SK-N-SH (cell line): Measurements from ENCODE around the gene YIPF5. TPM values are rescaled to one million over a fixed set of nuclear protein-coding genes. Genes with fewer than 3 reads are reported as not detected.

Experiments used
- CTCF ChIA-PET: fragments of 300-600, 350-600 bp; formaldehyde crosslinking; extraction: SDS; loops from one replicate; lab custom pipeline; 2021; lab: Yijun Ruan, JAX
- POLR2A ChIA-PET: fragments of 350-600 bp; sonication (Branson Sonifier 250); formaldehyde crosslinking; extraction: SDS; loops from one replicate; lab custom pipeline; 2020; ENCODE audit warnings: antibody characterized with exemption, inconsistent platforms; lab: Yijun Ruan, JAX
- DNase-seq: peaks from one replicate; pipeline ENCODE4 v3.0.0; 2012
- H2AFZ ChIP-seq: fragments of 200-600 bp; sonication (generic); 2 replicates; pipeline ENCODE4 v1.8.1; 2016; ENCODE audit warnings: antibody characterized with exemption, mild to moderate bottlenecking, low read depth
- H3F3A ChIP-seq: fragments of 200-600 bp; sonication (generic); replicated peaks from 2 replicates; pipeline ENCODE3; 2016; ENCODE audit warnings: antibody characterized with exemption, mild to moderate bottlenecking; ENCODE audit not compliant: insufficient read depth
- H3K27ac ChIP-seq, 2 experiments: fragments of 200-500 bp in 1 of 2; fragments of 200-600 bp in 1 of 2; sonication (Bioruptor generic) in 1 of 2; sonication (generic), shearing (Covaris generic) in 1 of 2; 2 replicates each; pipeline versions ENCODE4 v1.5.1 to v1.6.1; 2014 to 2016; ENCODE audit warnings: low read depth in 2 of 2, inconsistent platforms in 1 of 2, low read length in 1 of 2, mild to moderate bottlenecking in 1 of 2, mixed read lengths in 1 of 2
- H3K27me3 ChIP-seq: fragments of 200-600 bp; sonication (generic), shearing (Covaris generic); 2 replicates; pipeline ENCODE4 v1.6.1; 2016; ENCODE audit warnings: mixed run types; ENCODE audit not compliant: insufficient read depth
- H3K36me3 ChIP-seq, 2 experiments: fragments of 200-500 bp in 1 of 2; fragments of 200-600 bp in 1 of 2; sonication (Bioruptor generic) in 1 of 2; sonication (generic) in 1 of 2; replicated peaks in 1 of 2; 2 replicates each; pipeline versions ENCODE3 to v1.5.1; 2014 to 2016; ENCODE audit warnings: low read length in 1 of 2, mild to moderate bottlenecking in 1 of 2; ENCODE audit not compliant: insufficient read depth in 2 of 2, control insufficient read depth in 1 of 2
- H3K4me1 ChIP-seq, 2 experiments: fragments of 200-500 bp in 1 of 2; fragments of 200-600 bp in 1 of 2; sonication (Bioruptor generic) in 1 of 2; sonication (generic), shearing (Covaris generic) in 1 of 2; 2 replicates each; pipeline versions ENCODE4 v1.5.1 to v1.6.1; 2014 to 2016; ENCODE audit warnings: low read depth in 1 of 2, low read length in 1 of 2, mixed run types in 1 of 2; ENCODE audit not compliant: insufficient read depth in 2 of 2, control insufficient read depth in 1 of 2
- H3K4me2 ChIP-seq: fragments of 200-600 bp; sonication (generic), shearing (Covaris generic); 2 replicates; pipeline ENCODE4 v1.6.1; 2017; ENCODE audit warnings: mixed run types
- H3K4me3 ChIP-seq, 2 experiments: fragments of 200-500 bp in 1 of 2; fragments of 200-600 bp in 1 of 2; sonication (Bioruptor generic) in 1 of 2; sonication (generic), shearing (Covaris generic) in 1 of 2; 2 replicates each; pipeline versions ENCODE4 v1.5.1 to v1.8.1; 2014 to 2016; ENCODE audit warnings: low read depth in 2 of 2, inconsistent platforms in 1 of 2, low read length in 1 of 2, mild to moderate bottlenecking in 1 of 2, mixed read lengths in 1 of 2, moderate library complexity in 1 of 2
- H3K79me2 ChIP-seq: fragments of 200-600 bp; sonication (generic); 2 replicates; pipeline ENCODE4 v1.8.1; 2017; ENCODE audit warnings: mild to moderate bottlenecking; ENCODE audit not compliant: insufficient read depth
- H3K9ac ChIP-seq: fragments of 200-600 bp; sonication (generic); 2 replicates; pipeline ENCODE4 v1.6.1; 2017; ENCODE audit warnings: mixed run types
- H3K9me2 ChIP-seq: fragments of 200-600 bp; sonication (generic); 2 replicates; pipeline ENCODE4 v1.6.1; 2017; ENCODE audit warnings: mixed run types
- H3K9me3 ChIP-seq: fragments of 200-600 bp; sonication (generic); 2 replicates; pipeline ENCODE4 v1.6.1; 2017; ENCODE audit warnings: mixed run types, mild to moderate bottlenecking, moderate library complexity
- H4K20me1 ChIP-seq: fragments of 200-600 bp; sonication (generic); 2 replicates; pipeline ENCODE4 v1.6.1; 2017; ENCODE audit warnings: mild to moderate bottlenecking, mixed run types; ENCODE audit not compliant: insufficient read depth
- CHD2 ChIP-seq: fragments of 150-350 bp; IDR thresholded peaks from 2 replicates; pipeline ENCODE4 v1.6.1; 2018; ENCODE audit warnings: low read length; ENCODE audit not compliant: partially characterized antibody
- ELF1 ChIP-seq: IDR thresholded peaks from 2 replicates; pipeline ENCODE4 v1.4.0; 2012
- FOSL2 ChIP-seq: IDR thresholded peaks from 2 replicates; pipeline ENCODE4 v1.4.0; 2012; ENCODE audit warnings: low read depth, mild to moderate bottlenecking, moderate library complexity, borderline replicate concordance
- GATA2 ChIP-seq: sonication (generic); formaldehyde crosslinking; IDR thresholded peaks from 2 replicates; pipeline ENCODE4 v1.5.0; 2020; ENCODE audit warnings: mild to moderate bottlenecking, missing genetic modification reagents
- MAX ChIP-seq: IDR thresholded peaks from 2 replicates; pipeline ENCODE4 v1.4.0; 2012; ENCODE audit warnings: low read depth
- MEF2A ChIP-seq: IDR thresholded peaks from 2 replicates; pipeline ENCODE4 v1.4.0; 2012; ENCODE audit warnings: low read depth, borderline replicate concordance
- RXRA ChIP-seq: IDR thresholded peaks from 2 replicates; pipeline ENCODE4 v1.4.0; 2012; ENCODE audit warnings: low read depth, mild to moderate bottlenecking, borderline replicate concordance
- TAF1 ChIP-seq: IDR thresholded peaks from 2 replicates; pipeline ENCODE4 v1.6.1; 2012; ENCODE audit warnings: low read depth, mild to moderate bottlenecking, low read length, moderate library complexity, borderline replicate concordance
- USF2 ChIP-seq: fragments of 150-350 bp; IDR thresholded peaks from 2 replicates; pipeline ENCODE4 v1.6.1; 2017; ENCODE audit warnings: antibody characterized with exemption, low read length, low read depth, borderline replicate concordance
- ZBTB33 ChIP-seq: IDR thresholded peaks from 2 replicates; pipeline ENCODE4 v1.4.0; 2012; ENCODE audit warnings: low read depth, borderline replicate concordance
- WGBS: methylation state at CpG from one replicate; pipeline ENCODE4 v1.1.6; 2017; ENCODE audit warnings: low lambda C conversion rate; 5-methylcytosine and 5-hydroxymethylcytosine counted together
- polyA plus RNA-seq, 3 experiments: library from polyadenylated mRNA; depleted of rRNA; stranded (reverse); fragments of >200 nt; gene quantifications; 2 replicates each; pipeline ENCODE4 v1.2.3, GENCODE V29; 2012

The YIPF5 gene
- polyA plus RNA-seq, 1 of the 3 experiments (the other 2 are of a cell fraction) = 36.2 TPM

- Histone ChIP-seq H3K36me3 (peaks cover 0 to 3% of the 10 kb centered on the region in 2 experiments), H3F3A (peaks cover 7% of the 10 kb centered on the region), H3K9ac (no peak overlapping the region), H3K79me2 (no peaks in the 10 kb centered on the region), H3K27me3 (no peaks in the 10 kb centered on the region), H3K4me1 (no peaks in the 10 kb centered on the region), H4K20me1 (no peaks in the 10 kb centered on the region), H3K4me2 (no peak overlapping the region), H3K9me3 (no peaks in the 10 kb centered on the region), H2AFZ (no peak overlapping the region), H3K9me2 (no peaks in the 10 kb centered on the region), H3K4me3 (no peak overlapping the region), H3K27ac (no peak overlapping the region)
- POLR2A ChIA-PET = no interaction called here
- DNase-seq = no peak
- WGBS = 97% methylated on average over 3 of the region's 3 CpGs
- TF ChIP-seq CHD2 = no peak
- TF ChIP-seq TAF1 = no peak
- TF ChIP-seq FOSL2 = peak; percentile 23; the same call in 1 of the 2 replicates
- CTCF ChIA-PET = interaction anchor here (0.8 to 1.8 kb wide), 2 partner anchors 8 to 62 kb away, joined by 3 to 9 read pairs; no protein-coding TSS in a partner anchor
Observed at GRCh38 chr5:144151026-144151425, 19.4 kb downstream of the YIPF5 start.

GRCh38 chr5:144144956-144145751 is 25.3 kb downstream of the YIPF5 start:
- H3K27ac ChIP-seq = no peak overlapping the region
- ChIA-PET POLR2A (no interaction called here), CTCF (interaction anchor here (0.6 kb wide), 1 partner anchor 450 kb away, joined by 3 read pairs; no protein-coding TSS in a partner anchor)
- H3K9me2 ChIP-seq = no peaks in the 10 kb centered on the region
- H3F3A ChIP-seq = no peaks in the 10 kb centered on the region
- no peak overlapping the region for H3K9ac ChIP-seq
- no peaks in the 10 kb centered on the region for H3K9me3 ChIP-seq
- no peak overlapping the region for H3K4me3 ChIP-seq
- DNase-seq = no peak
- no peaks in the 10 kb centered on the region for H3K79me2 ChIP-seq
- WGBS = 86% methylated on average over 4 of the region's 4 CpGs
- H2AFZ ChIP-seq = no peak overlapping the region
- peaks cover 0 to 3% of the 10 kb centered on the region in 2 experiments; a peak in 1 of 4 replicates for H3K4me1 ChIP-seq
- H3K27me3 ChIP-seq = no peaks in the 10 kb centered on the region
- H4K20me1 ChIP-seq = no peaks in the 10 kb centered on the region
- no peaks in the 10 kb centered on the region for H3K36me3 ChIP-seq
- no peak overlapping the region for H3K4me2 ChIP-seq
- TF ChIP-seq MAX = no peak
- no peak for TF ChIP-seq USF2
- no peak for TF ChIP-seq RXRA
- TF ChIP-seq GATA2 (CRISPR knock-in tag) = no peak
- TF ChIP-seq CHD2 = no peak
- no peak for TF ChIP-seq ELF1
- TF ChIP-seq MEF2A = no peak
- TF ChIP-seq ZBTB33 = no peak
